SK-N-SH (cell line): ENCODE data around the gene IKZF1. TPM values are rescaled to one million over a fixed set of nuclear protein-coding genes. Genes with fewer than 3 reads are reported as not detected.

Source experiments
- CTCF ChIA-PET: fragments of 300-600, 350-600 bp; formaldehyde crosslinking; extraction: SDS; loops from one replicate; lab custom pipeline; 2021; lab: Yijun Ruan, JAX
- POLR2A ChIA-PET: fragments of 350-600 bp; sonication (Branson Sonifier 250); formaldehyde crosslinking; extraction: SDS; loops from one replicate; lab custom pipeline; 2020; ENCODE audit warnings: antibody characterized with exemption, inconsistent platforms; lab: Yijun Ruan, JAX
- DNase-seq: peaks from one replicate; pipeline ENCODE4 v3.0.0; 2012
- H2AFZ ChIP-seq: fragments of 200-600 bp; sonication (generic); 2 replicates; pipeline ENCODE4 v1.8.1; 2016; ENCODE audit warnings: antibody characterized with exemption, mild to moderate bottlenecking, low read depth
- H3F3A ChIP-seq: fragments of 200-600 bp; sonication (generic); replicated peaks from 2 replicates; pipeline ENCODE3; 2016; ENCODE audit warnings: antibody characterized with exemption, mild to moderate bottlenecking; ENCODE audit not compliant: insufficient read depth
- H3K27ac ChIP-seq, 2 experiments: fragments of 200-500 bp in 1 of 2; fragments of 200-600 bp in 1 of 2; sonication (Bioruptor generic) in 1 of 2; sonication (generic), shearing (Covaris generic) in 1 of 2; 2 replicates each; pipeline versions ENCODE4 v1.5.1 to v1.6.1; 2014 to 2016; ENCODE audit warnings: low read depth in 2 of 2, inconsistent platforms in 1 of 2, low read length in 1 of 2, mild to moderate bottlenecking in 1 of 2, mixed read lengths in 1 of 2
- H3K27me3 ChIP-seq: fragments of 200-600 bp; sonication (generic), shearing (Covaris generic); 2 replicates; pipeline ENCODE4 v1.6.1; 2016; ENCODE audit warnings: mixed run types; ENCODE audit not compliant: insufficient read depth
- H3K36me3 ChIP-seq, 2 experiments: fragments of 200-500 bp in 1 of 2; fragments of 200-600 bp in 1 of 2; sonication (Bioruptor generic) in 1 of 2; sonication (generic) in 1 of 2; replicated peaks in 1 of 2; 2 replicates each; pipeline versions ENCODE3 to v1.5.1; 2014 to 2016; ENCODE audit warnings: low read length in 1 of 2, mild to moderate bottlenecking in 1 of 2; ENCODE audit not compliant: insufficient read depth in 2 of 2, control insufficient read depth in 1 of 2
- H3K4me1 ChIP-seq, 2 experiments: fragments of 200-500 bp in 1 of 2; fragments of 200-600 bp in 1 of 2; sonication (Bioruptor generic) in 1 of 2; sonication (generic), shearing (Covaris generic) in 1 of 2; 2 replicates each; pipeline versions ENCODE4 v1.5.1 to v1.6.1; 2014 to 2016; ENCODE audit warnings: low read depth in 1 of 2, low read length in 1 of 2, mixed run types in 1 of 2; ENCODE audit not compliant: insufficient read depth in 2 of 2, control insufficient read depth in 1 of 2
- H3K4me2 ChIP-seq: fragments of 200-600 bp; sonication (generic), shearing (Covaris generic); 2 replicates; pipeline ENCODE4 v1.6.1; 2017; ENCODE audit warnings: mixed run types
- H3K4me3 ChIP-seq, 2 experiments: fragments of 200-500 bp in 1 of 2; fragments of 200-600 bp in 1 of 2; sonication (Bioruptor generic) in 1 of 2; sonication (generic), shearing (Covaris generic) in 1 of 2; 2 replicates each; pipeline versions ENCODE4 v1.5.1 to v1.8.1; 2014 to 2016; ENCODE audit warnings: low read depth in 2 of 2, inconsistent platforms in 1 of 2, low read length in 1 of 2, mild to moderate bottlenecking in 1 of 2, mixed read lengths in 1 of 2, moderate library complexity in 1 of 2
- H3K79me2 ChIP-seq: fragments of 200-600 bp; sonication (generic); 2 replicates; pipeline ENCODE4 v1.8.1; 2017; ENCODE audit warnings: mild to moderate bottlenecking; ENCODE audit not compliant: insufficient read depth
- H3K9ac ChIP-seq: fragments of 200-600 bp; sonication (generic); 2 replicates; pipeline ENCODE4 v1.6.1; 2017; ENCODE audit warnings: mixed run types
- H3K9me2 ChIP-seq: fragments of 200-600 bp; sonication (generic); 2 replicates; pipeline ENCODE4 v1.6.1; 2017; ENCODE audit warnings: mixed run types
- H3K9me3 ChIP-seq: fragments of 200-600 bp; sonication (generic); 2 replicates; pipeline ENCODE4 v1.6.1; 2017; ENCODE audit warnings: mixed run types, mild to moderate bottlenecking, moderate library complexity
- H4K20me1 ChIP-seq: fragments of 200-600 bp; sonication (generic); 2 replicates; pipeline ENCODE4 v1.6.1; 2017; ENCODE audit warnings: mild to moderate bottlenecking, mixed run types; ENCODE audit not compliant: insufficient read depth
- ELF1 ChIP-seq: IDR thresholded peaks from 2 replicates; pipeline ENCODE4 v1.4.0; 2012
- FOXJ3 ChIP-seq: sonication (generic); formaldehyde crosslinking; IDR thresholded peaks from 2 replicates; pipeline ENCODE4 v1.5.1; 2020; ENCODE audit warnings: mild to moderate bottlenecking, missing genetic modification reagents
- GABPA ChIP-seq: IDR thresholded peaks from 2 replicates; pipeline ENCODE4 v1.4.0; 2012; ENCODE audit warnings: low read depth, mild to moderate bottlenecking
- GATA2 ChIP-seq: sonication (generic); formaldehyde crosslinking; IDR thresholded peaks from 2 replicates; pipeline ENCODE4 v1.5.0; 2020; ENCODE audit warnings: mild to moderate bottlenecking, missing genetic modification reagents
- IRF3 ChIP-seq: fragments of 150-350 bp; IDR thresholded peaks from 2 replicates; pipeline ENCODE4 v1.6.1; 2016; ENCODE audit warnings: mild to moderate bottlenecking, low read depth, low read length
- JUND ChIP-seq: IDR thresholded peaks from 2 replicates; pipeline ENCODE4 v1.4.0; 2012
- NFIC ChIP-seq: IDR thresholded peaks from 2 replicates; pipeline ENCODE4 v1.4.0; 2012; ENCODE audit warnings: borderline replicate concordance
- POLR2AphosphoS5 ChIP-seq: IDR thresholded peaks from 2 replicates; pipeline ENCODE4 v1.6.1; 2012; ENCODE audit warnings: low read depth, low read length
- RCOR1 ChIP-seq: fragments of 150-350 bp; IDR thresholded peaks from 2 replicates; pipeline ENCODE4 v1.6.1; 2017; ENCODE audit warnings: antibody characterized with exemption, low read length
- REST ChIP-seq: IDR thresholded peaks from 2 replicates; pipeline ENCODE4 v1.6.1; 2012; ENCODE audit warnings: mild to moderate bottlenecking, low read depth, low read length, moderate library complexity
- RFX5 ChIP-seq: IDR thresholded peaks from 2 replicates; pipeline ENCODE4 v1.6.1; 2012; ENCODE audit warnings: mild to moderate bottlenecking, improper control_type of control experiment, low read length
- RXRA ChIP-seq: IDR thresholded peaks from 2 replicates; pipeline ENCODE4 v1.4.0; 2012; ENCODE audit warnings: low read depth, mild to moderate bottlenecking, borderline replicate concordance
- SMC3 ChIP-seq: IDR thresholded peaks from 2 replicates; pipeline ENCODE4 v1.6.1; 2012; ENCODE audit warnings: low read depth, low read length, improper control_type of control experiment
- TAF1 ChIP-seq: IDR thresholded peaks from 2 replicates; pipeline ENCODE4 v1.6.1; 2012; ENCODE audit warnings: low read depth, mild to moderate bottlenecking, low read length, moderate library complexity, borderline replicate concordance
- TEAD4 ChIP-seq: IDR thresholded peaks from 2 replicates; pipeline ENCODE4 v1.4.0; 2012; ENCODE audit warnings: mild to moderate bottlenecking, borderline replicate concordance; ENCODE audit not compliant: insufficient read depth
- USF1 ChIP-seq: IDR thresholded peaks from 2 replicates; pipeline ENCODE4 v1.4.0; 2012; ENCODE audit warnings: low read depth, borderline replicate concordance
- USF2 ChIP-seq: fragments of 150-350 bp; IDR thresholded peaks from 2 replicates; pipeline ENCODE4 v1.6.1; 2017; ENCODE audit warnings: antibody characterized with exemption, low read length, low read depth, borderline replicate concordance
- YY1 ChIP-seq: IDR thresholded peaks from 2 replicates; pipeline ENCODE4 v1.4.0; 2012; ENCODE audit warnings: low read depth, mild to moderate bottlenecking
- WGBS: methylation state at CpG from one replicate; pipeline ENCODE4 v1.1.6; 2017; ENCODE audit warnings: low lambda C conversion rate; 5-methylcytosine and 5-hydroxymethylcytosine counted together
- polyA plus RNA-seq, 3 experiments: library from polyadenylated mRNA; depleted of rRNA; stranded (reverse); fragments of >200 nt; gene quantifications; 2 replicates each; pipeline ENCODE4 v1.2.3, GENCODE V29; 2012
- TF ChIP-seq, protein P1 (sequence below): fragments of 200-600 bp; sonication (generic); IDR thresholded peaks from 2 replicates; pipeline ENCODE4 v1.6.1; 2017; ENCODE audit warnings: antibody characterized with exemption, mild to moderate bottlenecking, moderate library complexity

IKZF1 gene
- polyA plus RNA-seq, 1 of the 3 experiments (the other 2 are of a cell fraction), result not detected

GRCh38 chr7:50268990-50269389, 35.5 kb upstream of the IKZF1 start:
- Histone ChIP-seq H3K9me3 (no peaks in the 10 kb centered on the region), H3K4me3 (no peak overlapping the region), H3K79me2 (no peaks in the 10 kb centered on the region), H4K20me1 (no peaks in the 10 kb centered on the region), H3K27me3 (no peaks in the 10 kb centered on the region), H3K4me2 (no peak overlapping the region), H3K9me2 (no peaks in the 10 kb centered on the region), H3K36me3 (no peaks in the 10 kb centered on the region), H3K4me1 (no peaks in the 10 kb centered on the region), H3F3A (no peaks in the 10 kb centered on the region), H3K9ac (no peak overlapping the region), H2AFZ (no peak overlapping the region), H3K27ac (no peak overlapping the region)
- 21% methylated on average over 3 of the region's 3 CpGs for WGBS
- CTCF ChIA-PET, result interaction anchor here (0.9 to 1.6 kb wide), 2 partner anchors 39 to 64 kb away, joined by 4 read pairs; no protein-coding TSS in a partner anchor
- no peak for DNase-seq
- no peak for TF ChIP-seq JUND
- no peak for TF ChIP-seq YY1
- TF ChIP-seq USF2, result no peak
- no peak for TF ChIP-seq POLR2AphosphoS5
- no peak for TF ChIP-seq NFIC
- TF ChIP-seq RFX5, result no peak
- TF ChIP-seq, protein P1, sequence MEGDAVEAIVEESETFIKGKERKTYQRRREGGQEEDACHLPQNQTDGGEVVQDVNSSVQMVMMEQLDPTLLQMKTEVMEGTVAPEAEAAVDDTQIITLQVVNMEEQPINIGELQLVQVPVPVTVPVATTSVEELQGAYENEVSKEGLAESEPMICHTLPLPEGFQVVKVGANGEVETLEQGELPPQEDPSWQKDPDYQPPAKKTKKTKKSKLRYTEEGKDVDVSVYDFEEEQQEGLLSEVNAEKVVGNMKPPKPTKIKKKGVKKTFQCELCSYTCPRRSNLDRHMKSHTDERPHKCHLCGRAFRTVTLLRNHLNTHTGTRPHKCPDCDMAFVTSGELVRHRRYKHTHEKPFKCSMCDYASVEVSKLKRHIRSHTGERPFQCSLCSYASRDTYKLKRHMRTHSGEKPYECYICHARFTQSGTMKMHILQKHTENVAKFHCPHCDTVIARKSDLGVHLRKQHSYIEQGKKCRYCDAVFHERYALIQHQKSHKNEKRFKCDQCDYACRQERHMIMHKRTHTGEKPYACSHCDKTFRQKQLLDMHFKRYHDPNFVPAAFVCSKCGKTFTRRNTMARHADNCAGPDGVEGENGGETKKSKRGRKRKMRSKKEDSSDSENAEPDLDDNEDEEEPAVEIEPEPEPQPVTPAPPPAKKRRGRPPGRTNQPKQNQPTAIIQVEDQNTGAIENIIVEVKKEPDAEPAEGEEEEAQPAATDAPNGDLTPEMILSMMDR, result no peak
- TF ChIP-seq TAF1, result no peak
- TF ChIP-seq SMC3, result no peak
- TF ChIP-seq GATA2, result no peak
- TF ChIP-seq IRF3, result no peak
- TF ChIP-seq TEAD4, result no peak
- TF ChIP-seq RCOR1, result no peak
- no peak for TF ChIP-seq FOXJ3 (CRISPR knock-in tag)
- no peak for TF ChIP-seq GABPA
- TF ChIP-seq RXRA, result no peak
- TF ChIP-seq ELF1, result no peak
- TF ChIP-seq USF1, result no peak
- no peak for TF ChIP-seq REST
- POLR2A ChIA-PET, result no interaction called here
